Measurements from ENCODE around the gene ZNF423. TPM values are rescaled to one million over a fixed set of nuclear protein-coding genes. Genes with fewer than 3 reads are reported as not detected.

ZNF423 gene
- total and polyA plus RNA-seq, 2 of the 13 experiments (the other 11 are each of a cell fraction or from before 2014, with no cell fraction given) = 0.07 to 0.31 TPM

DNA sequence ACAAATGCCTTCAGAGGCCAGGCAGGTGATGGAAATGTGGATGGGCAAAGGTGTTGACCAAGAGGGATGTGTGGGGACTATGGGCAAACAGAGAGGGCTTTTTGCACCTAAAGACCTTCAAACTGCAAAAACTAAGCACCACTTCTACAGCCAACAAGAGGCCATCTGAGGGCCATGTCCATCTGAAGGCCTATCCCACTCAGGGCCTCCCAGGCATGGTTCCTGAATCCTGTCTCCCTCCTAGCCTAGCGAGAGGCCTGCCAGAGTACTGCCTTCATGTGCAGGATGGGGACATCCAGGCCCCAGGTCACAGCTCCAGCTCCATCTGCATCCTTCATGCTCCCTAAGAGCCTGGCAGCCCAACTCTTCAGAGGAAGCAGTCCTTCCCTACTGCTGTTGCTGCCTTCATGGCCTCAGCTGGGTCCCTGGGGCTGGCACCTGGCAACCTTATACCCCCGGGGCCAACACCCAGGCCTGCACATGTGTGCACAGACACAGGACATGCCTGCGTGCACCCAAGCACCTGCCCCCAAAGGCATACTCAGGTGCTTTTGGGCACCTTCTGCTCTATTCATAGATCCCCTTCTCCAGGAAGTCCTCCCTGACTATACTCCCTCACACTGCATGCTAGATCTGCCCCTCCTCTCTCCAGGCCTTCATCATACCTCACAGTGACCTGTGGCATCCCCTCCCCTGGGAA, 387.2 kb downstream of the ZNF423 start:
- no peak overlapping the region for H3K4me3 ChIP-seq (replicated peaks in 1 of 3; ENCODE audit: insufficient read depth in 1 of 3, low read depth in 2 of 3, low read length in 3 of 3)
- H3K27me3 ChIP-seq (ENCODE audit: control insufficient read depth in 1 of 2, insufficient read depth in 2 of 2, low read length in 2 of 2) = no peaks in the 10 kb centered on the region
- DNase-seq (ENCODE audit: low spot score) (no peak), FAIRE-seq (no peak), ATAC-seq (no peak)
- H4K20me1 ChIP-seq (ENCODE audit: insufficient read depth, low read length) = no peaks in the 10 kb centered on the region
- no peaks in the 10 kb centered on the region for H3K79me2 ChIP-seq (ENCODE audit: insufficient read depth, low read length)
- no peak overlapping the region for H3K4me2 ChIP-seq (ENCODE audit: low read depth, low read length)
- CTCF ChIA-PET (ENCODE audit: low intra/inter-chr PET ratio, low total read pairs) = no interaction called here
- no peak overlapping the region for H3K27ac ChIP-seq (ENCODE audit: extremely low read length, insufficient read depth, low read length)
- no TSS peak for BruUV-seq (replicated peaks)
- WGBS (ENCODE audit: low lambda C conversion rate) = 0% methylated on average over 1 of the region's 3 CpGs
- no peak overlapping the region for H3K9ac ChIP-seq (ENCODE audit: insufficient read depth, low read depth, low read length)
- H3K9me3 ChIP-seq (ENCODE audit: low read length) = no peaks in the 10 kb centered on the region
- no peaks in the 10 kb centered on the region for H3K36me3 ChIP-seq (replicated peaks in 1 of 2; ENCODE audit: control insufficient read depth in 1 of 2, insufficient read depth in 2 of 2, low read length in 2 of 2)
- TF ChIP-seq, protein P1, sequence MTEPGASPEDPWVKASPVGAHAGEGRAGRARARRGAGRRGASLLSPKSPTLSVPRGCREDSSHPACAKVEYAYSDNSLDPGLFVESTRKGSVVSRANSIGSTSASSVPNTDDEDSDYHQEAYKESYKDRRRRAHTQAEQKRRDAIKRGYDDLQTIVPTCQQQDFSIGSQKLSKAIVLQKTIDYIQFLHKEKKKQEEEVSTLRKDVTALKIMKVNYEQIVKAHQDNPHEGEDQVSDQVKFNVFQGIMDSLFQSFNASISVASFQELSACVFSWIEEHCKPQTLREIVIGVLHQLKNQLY (CRISPR knock-in tag; IDR thresholded peaks at IDR 0.05) = no peak
- TF ChIP-seq, protein P2, sequence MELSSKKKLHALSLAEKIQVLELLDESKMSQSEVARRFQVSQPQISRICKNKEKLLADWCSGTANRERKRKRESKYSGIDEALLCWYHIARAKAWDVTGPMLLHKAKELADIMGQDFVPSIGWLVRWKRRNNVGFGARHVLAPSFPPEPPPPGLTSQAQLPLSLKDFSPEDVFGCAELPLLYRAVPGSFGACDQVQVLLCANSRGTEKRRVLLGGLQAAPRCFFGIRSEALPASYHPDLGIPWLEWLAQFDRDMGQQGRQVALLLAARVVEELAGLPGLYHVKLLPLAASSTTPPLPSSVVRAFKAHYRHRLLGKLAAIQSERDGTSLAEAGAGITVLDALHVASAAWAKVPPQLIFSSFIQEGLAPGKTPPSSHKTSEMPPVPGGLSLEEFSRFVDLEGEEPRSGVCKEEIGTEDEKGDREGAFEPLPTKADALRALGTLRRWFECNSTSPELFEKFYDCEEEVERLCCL (CRISPR knock-in tag; IDR thresholded peaks at IDR 0.05; ENCODE audit: borderline replicate concordance) = no peak
- TF ChIP-seq ZNF703 (CRISPR knock-in tag; IDR thresholded peaks at IDR 0.05; ENCODE audit: borderline replicate concordance) (no peak), ZNF761 (CRISPR knock-in tag; conservative IDR thresholded peaks at IDR 0.05) (no peak), ZNF766 (CRISPR knock-in tag; IDR thresholded peaks at IDR 0.05; ENCODE audit: borderline replicate concordance) (no peak), HNRNPK (IDR thresholded peaks at IDR 0.05; ENCODE audit: low read depth, low read length, poor library complexity, severe bottlenecking) (no peak), RBM22 (optimal IDR thresholded peaks at IDR 0.05; ENCODE audit: low read length) (no peak), SRSF1 (optimal IDR thresholded peaks at IDR 0.05; ENCODE audit: low read depth, low read length) (no peak), MAZ (IDR thresholded peaks at IDR 0.05; ENCODE audit: borderline replicate concordance, low read depth, low read length) (no peak), MAZ (CRISPR knock-in tag; IDR thresholded peaks at IDR 0.05; ENCODE audit: low read depth) (no peak), ZNF160 (CRISPR knock-in tag; IDR thresholded peaks at IDR 0.05) (no peak), AHR (CRISPR knock-in tag; IDR thresholded peaks at IDR 0.05) (no peak), GPN1 (CRISPR knock-in tag; IDR thresholded peaks at IDR 0.05; ENCODE audit: borderline replicate concordance) (no peak)
- TF ChIP-seq, protein P3, sequence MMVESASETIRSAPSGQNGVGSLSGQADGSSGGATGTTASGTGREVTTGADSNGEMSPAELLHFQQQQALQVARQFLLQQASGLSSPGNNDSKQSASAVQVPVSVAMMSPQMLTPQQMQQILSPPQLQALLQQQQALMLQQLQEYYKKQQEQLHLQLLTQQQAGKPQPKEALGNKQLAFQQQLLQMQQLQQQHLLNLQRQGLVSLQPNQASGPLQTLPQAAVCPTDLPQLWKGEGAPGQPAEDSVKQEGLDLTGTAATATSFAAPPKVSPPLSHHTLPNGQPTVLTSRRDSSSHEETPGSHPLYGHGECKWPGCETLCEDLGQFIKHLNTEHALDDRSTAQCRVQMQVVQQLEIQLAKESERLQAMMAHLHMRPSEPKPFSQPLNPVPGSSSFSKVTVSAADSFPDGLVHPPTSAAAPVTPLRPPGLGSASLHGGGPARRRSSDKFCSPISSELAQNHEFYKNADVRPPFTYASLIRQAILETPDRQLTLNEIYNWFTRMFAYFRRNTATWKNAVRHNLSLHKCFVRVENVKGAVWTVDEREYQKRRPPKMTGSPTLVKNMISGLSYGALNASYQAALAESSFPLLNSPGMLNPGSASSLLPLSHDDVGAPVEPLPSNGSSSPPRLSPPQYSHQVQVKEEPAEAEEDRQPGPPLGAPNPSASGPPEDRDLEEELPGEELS (CRISPR knock-in tag; IDR thresholded peaks at IDR 0.05) = no peak
- TF ChIP-seq, protein P4, sequence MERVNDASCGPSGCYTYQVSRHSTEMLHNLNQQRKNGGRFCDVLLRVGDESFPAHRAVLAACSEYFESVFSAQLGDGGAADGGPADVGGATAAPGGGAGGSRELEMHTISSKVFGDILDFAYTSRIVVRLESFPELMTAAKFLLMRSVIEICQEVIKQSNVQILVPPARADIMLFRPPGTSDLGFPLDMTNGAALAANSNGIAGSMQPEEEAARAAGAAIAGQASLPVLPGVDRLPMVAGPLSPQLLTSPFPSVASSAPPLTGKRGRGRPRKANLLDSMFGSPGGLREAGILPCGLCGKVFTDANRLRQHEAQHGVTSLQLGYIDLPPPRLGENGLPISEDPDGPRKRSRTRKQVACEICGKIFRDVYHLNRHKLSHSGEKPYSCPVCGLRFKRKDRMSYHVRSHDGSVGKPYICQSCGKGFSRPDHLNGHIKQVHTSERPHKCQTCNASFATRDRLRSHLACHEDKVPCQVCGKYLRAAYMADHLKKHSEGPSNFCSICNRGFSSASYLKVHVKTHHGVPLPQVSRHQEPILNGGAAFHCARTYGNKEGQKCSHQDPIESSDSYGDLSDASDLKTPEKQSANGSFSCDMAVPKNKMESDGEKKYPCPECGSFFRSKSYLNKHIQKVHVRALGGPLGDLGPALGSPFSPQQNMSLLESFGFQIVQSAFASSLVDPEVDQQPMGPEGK (CRISPR knock-in tag; IDR thresholded peaks at IDR 0.05) = no peak
- POLR2A ChIA-PET = no interaction called here
- H3K4me1 ChIP-seq (ENCODE audit: insufficient read depth, low read length) = no peaks in the 10 kb centered on the region
- intact Hi-C loops (cut with micrococcal nuclease; ENCODE audit: unreplicated experiment) = no loop called here
- H2AFZ ChIP-seq (ENCODE audit: low read length) = no peak overlapping the region
- in situ Hi-C loops (cut with HindIII; ENCODE audit: extremely low pct_ligation_motif_present, low pct_unique_long_range_greater_than_20kb) = no loop called here

All from HepG2 (cell line).